Activated CD8-positive, alpha-beta memory T cell treated with anti-CD3 and anti-CD28 coated beads, Interleukin-2, amount 10 ng/mL, durations not matched to agents 7 days and 5 days (primary cell): ENCODE data around the gene GFRA1. TPM values are rescaled to one million over a fixed set of nuclear protein-coding genes. Genes with fewer than 3 reads are reported as not detected.

Source experiments
- ATAC-seq: fragments of 150-1000 bp; cut with Tn5 transposase; one replicate; pipeline ENCODE4 v1.10.0; 2021; ENCODE audit warnings: moderate library complexity
- CTCF ChIA-PET: fragments of 350-600 bp; sonication (Branson Sonifier 250); formaldehyde crosslinking; loops from one replicate; lab custom pipeline; 2021; ENCODE audit warnings: antibody characterized with exemption; lab: Charles Lee
- DNase-seq: peaks from one replicate; pipeline ENCODE4 v3.0.0-alpha.2; 2020
- H3K27ac Mint-ChIP-seq: one replicate; pipeline ENCODE4 v1.8.0; 2021; ENCODE audit warnings: mild to moderate bottlenecking, mixed read lengths
- H3K27me3 Mint-ChIP-seq: one replicate; pipeline ENCODE4 v1.8.0; 2021; ENCODE audit warnings: mixed read lengths
- H3K36me3 Mint-ChIP-seq: one replicate; pipeline ENCODE4 v1.8.0; 2021; ENCODE audit warnings: mild to moderate bottlenecking, mixed read lengths
- H3K4me1 Mint-ChIP-seq: one replicate; pipeline ENCODE4 v1.8.0; 2021; ENCODE audit warnings: mixed read lengths
- H3K4me3 Mint-ChIP-seq: one replicate; pipeline ENCODE4 v1.8.0; 2021; ENCODE audit warnings: mild to moderate bottlenecking, moderate library complexity, mixed read lengths
- H3K9me3 Mint-ChIP-seq: one replicate; pipeline ENCODE4 v1.8.0; 2022; ENCODE audit warnings: low read depth, mixed read lengths
- total RNA-seq, 2 experiments: library from RNA; stranded (reverse); gene quantifications; one replicate each; pipeline ENCODE4 v1.2.3, GENCODE V29; 2021

GFRA1 gene
- total RNA-seq, 2 experiments from 2014 or later, result not detected

DNA sequence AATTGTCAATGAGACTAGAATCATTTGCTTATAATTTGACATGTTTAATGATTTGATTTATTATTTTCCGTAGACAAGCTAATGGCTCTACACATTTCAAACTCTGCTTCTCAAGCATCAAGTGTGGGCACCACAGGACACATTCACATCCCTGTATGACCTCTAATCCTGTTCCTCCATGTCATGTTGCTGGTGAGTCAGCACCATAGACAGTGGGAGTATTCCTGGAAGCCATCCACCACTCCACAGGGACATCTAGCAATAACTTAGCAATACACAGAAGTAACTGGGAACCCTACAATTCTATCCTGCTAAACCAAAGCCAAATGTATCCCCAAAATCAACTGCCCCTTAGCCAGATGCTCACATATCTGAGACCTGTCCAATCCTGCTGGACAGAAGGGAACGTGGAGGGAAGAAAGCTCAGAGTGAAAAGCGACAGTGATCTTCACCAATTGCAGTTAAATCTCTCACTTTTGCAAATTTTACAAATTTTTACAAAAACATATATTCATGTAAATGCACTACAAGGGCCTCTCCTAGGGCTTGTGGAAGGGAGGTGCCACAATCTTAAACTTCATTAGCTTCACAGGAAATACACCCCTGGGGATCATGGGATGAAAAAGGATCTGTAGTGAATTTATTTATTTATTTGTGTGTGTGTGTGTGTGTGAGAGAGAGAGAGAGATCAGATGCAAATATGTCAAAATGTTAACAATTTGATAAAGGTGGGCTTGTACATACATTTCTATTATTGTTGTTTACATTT, 126.5 kb downstream of the GFRA1 start:
- CTCF ChIA-PET, result no interaction called here

DNA sequence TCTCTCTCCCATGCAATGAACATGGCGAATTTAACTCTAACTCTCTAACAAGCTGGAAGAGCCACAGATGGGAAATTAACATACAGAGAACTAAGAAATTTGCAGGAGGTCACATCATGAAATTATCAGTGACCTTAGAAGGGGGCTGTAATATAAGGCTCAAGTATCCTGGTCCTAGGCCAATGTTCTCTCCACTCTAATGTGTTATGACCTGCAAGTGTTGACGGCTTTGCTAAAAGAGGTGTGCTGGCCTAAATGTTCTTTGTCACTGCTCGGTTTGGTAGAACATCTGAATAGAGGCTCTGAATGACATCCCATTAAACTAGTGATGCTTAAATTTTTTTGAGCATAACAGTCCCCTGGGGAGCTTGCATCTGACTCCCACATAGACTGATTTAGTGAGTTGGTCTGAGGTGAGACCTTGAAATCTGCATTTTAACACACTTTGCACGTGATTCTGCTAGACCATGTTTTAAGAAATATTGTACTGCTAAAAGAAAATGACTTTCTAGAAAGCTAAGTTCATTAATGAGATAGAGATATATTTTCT, 129.3 kb downstream of the GFRA1 start:
- no peak overlapping the region for H3K27ac Mint-ChIP-seq
- H3K9me3 Mint-ChIP-seq, result no peaks in the 10 kb centered on the region
- CTCF ChIA-PET, result no interaction called here
- ATAC-seq (no peak), DNase-seq (no peak)
- H3K27me3 Mint-ChIP-seq, result no peaks in the 10 kb centered on the region
- no peaks in the 10 kb centered on the region for H3K36me3 Mint-ChIP-seq
- no peak overlapping the region for H3K4me3 Mint-ChIP-seq
- peaks cover 7% of the 10 kb centered on the region for H3K4me1 Mint-ChIP-seq

More for the DNA sequence above, 126.5 kb downstream of the GFRA1 start:
- H3K36me3 Mint-ChIP-seq, result no peaks in the 10 kb centered on the region
- H3K9me3 Mint-ChIP-seq, result no peaks in the 10 kb centered on the region
- no peak for ATAC-seq
- DNase-seq, result no peak
- H3K4me1 Mint-ChIP-seq, result peaks cover 7% of the 10 kb centered on the region
- no peaks in the 10 kb centered on the region for H3K27me3 Mint-ChIP-seq
- no peak overlapping the region for H3K27ac Mint-ChIP-seq
- H3K4me3 Mint-ChIP-seq, result no peak overlapping the region

DNA sequence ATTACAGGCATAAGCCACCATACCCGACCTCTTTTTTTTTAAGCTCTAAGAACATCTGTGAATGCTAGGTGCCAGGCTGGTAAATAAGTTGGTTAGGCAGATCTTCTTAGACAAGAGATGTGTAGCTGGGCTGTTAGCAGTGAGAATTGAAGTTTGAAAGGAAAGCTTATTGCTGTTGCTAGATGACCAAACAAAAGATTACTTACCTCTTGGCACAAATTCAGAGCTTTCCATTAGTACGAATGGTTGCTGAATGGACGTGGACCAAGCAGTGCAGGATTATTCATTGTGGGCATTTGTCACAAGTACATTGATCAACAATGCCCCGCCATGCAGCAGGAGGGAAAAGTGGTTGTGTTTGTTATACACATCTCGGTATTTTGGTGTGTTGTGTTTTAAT, 131.2 kb downstream of the GFRA1 start:
- Mint-ChIP-seq H3K4me3 (no peak overlapping the region), H3K27ac (no peak overlapping the region), H3K9me3 (no peaks in the 10 kb centered on the region), H3K36me3 (no peaks in the 10 kb centered on the region), H3K27me3 (no peaks in the 10 kb centered on the region), H3K4me1 (no peaks in the 10 kb centered on the region)
- DNase-seq (no peak), ATAC-seq (no peak)
- CTCF ChIA-PET, result no interaction called here

DNA sequence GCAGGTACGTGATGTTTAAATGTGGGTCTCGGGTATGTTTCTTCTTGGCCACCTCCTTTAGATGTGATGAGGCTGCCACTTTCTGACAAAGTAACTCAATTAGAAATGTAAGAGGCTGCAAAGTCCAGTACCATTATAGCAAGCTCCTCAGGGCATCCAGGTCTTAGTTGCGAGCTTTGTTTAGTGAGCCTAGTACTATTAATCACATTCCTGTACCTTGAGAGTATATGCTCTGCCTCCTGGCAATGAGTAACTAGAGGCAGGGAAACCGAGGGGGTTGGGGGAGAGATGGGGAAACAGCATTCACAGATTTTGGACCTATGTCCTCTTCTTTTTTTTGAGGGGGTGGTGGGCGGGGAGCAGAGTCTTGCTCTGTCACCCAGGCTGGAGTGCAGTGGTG, 131.8 kb downstream of the GFRA1 start:
- Mint-ChIP-seq H3K9me3 (no peaks in the 10 kb centered on the region), H3K36me3 (no peaks in the 10 kb centered on the region), H3K27me3 (no peaks in the 10 kb centered on the region), H3K4me3 (no peak overlapping the region), H3K27ac (no peak overlapping the region), H3K4me1 (no peaks in the 10 kb centered on the region)
- DNase-seq (no peak), ATAC-seq (no peak)
- CTCF ChIA-PET, result no interaction called here

- DNase-seq (no peak), ATAC-seq (no peak)
- no peak overlapping the region for H3K4me3 Mint-ChIP-seq
- no peak overlapping the region for H3K27ac Mint-ChIP-seq
- H3K9me3 Mint-ChIP-seq, result no peaks in the 10 kb centered on the region
- H3K36me3 Mint-ChIP-seq, result no peaks in the 10 kb centered on the region
- H3K27me3 Mint-ChIP-seq, result no peaks in the 10 kb centered on the region
- CTCF ChIA-PET, result no interaction called here
- H3K4me1 Mint-ChIP-seq, result no peaks in the 10 kb centered on the region
Observed at GRCh38 chr10:116139886-116140285, 133.1 kb downstream of the GFRA1 start.

DNA sequence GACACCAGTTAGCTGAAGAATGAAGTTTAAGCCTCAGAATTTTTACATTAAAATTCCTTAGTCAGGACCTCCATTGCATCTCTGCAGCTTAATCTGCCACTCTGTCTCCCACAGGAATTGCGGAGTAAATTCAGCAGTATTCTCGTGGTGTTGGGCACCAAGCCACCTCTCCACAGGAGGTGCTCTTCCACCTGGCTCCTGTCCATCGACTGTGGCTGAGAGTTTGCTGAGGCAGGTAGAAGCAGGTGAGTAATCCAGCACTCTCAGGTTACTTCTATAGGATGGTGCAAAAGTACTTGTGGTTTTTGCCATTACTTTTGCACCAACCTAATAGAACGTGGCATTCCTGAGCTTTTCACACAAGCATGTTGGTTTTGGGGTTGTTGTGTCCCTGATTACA, 134.1 kb downstream of the GFRA1 start:
- CTCF ChIA-PET, result no interaction called here
- H3K4me1 Mint-ChIP-seq, result no peaks in the 10 kb centered on the region
- no peak for DNase-seq

DNA sequence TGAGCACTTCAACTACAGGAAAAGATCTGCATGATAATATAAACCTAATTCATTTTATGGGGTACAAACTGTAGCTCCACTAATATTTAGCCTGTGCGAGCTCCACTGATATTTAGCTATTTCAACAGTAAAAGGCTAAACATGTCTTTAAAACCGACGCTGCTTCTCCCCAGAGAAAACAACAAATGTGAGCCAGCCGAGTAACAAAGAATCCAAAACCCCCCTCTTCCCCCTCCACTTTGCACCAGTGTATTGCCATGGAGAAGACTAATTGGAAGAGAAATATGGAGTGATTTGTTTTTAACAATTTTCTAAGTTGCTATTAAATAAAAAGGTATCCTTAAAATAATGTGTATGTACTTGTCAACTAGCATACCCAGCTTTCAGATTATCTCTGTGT, 136.7 kb downstream of the GFRA1 start:
- Mint-ChIP-seq H3K27ac (no peak overlapping the region), H3K4me1 (no peaks in the 10 kb centered on the region), H3K9me3 (no peaks in the 10 kb centered on the region), H3K4me3 (no peak overlapping the region), H3K27me3 (no peaks in the 10 kb centered on the region), H3K36me3 (no peaks in the 10 kb centered on the region)
- CTCF ChIA-PET, result no interaction called here
- DNase-seq (no peak), ATAC-seq (no peak)

More for the DNA sequence above, 134.1 kb downstream of the GFRA1 start:
- Mint-ChIP-seq H3K27ac (no peak overlapping the region), H3K9me3 (no peaks in the 10 kb centered on the region), H3K36me3 (no peaks in the 10 kb centered on the region), H3K4me3 (no peak overlapping the region), H3K27me3 (no peaks in the 10 kb centered on the region)
- no peak for ATAC-seq

GRCh38 chr10:116134322-116134721, 138.7 kb downstream of the GFRA1 start:
- Mint-ChIP-seq H3K4me3 (no peak overlapping the region), H3K9me3 (no peaks in the 10 kb centered on the region), H3K27ac (no peak overlapping the region), H3K27me3 (no peaks in the 10 kb centered on the region), H3K36me3 (no peaks in the 10 kb centered on the region), H3K4me1 (no peaks in the 10 kb centered on the region)
- no peak for ATAC-seq
- DNase-seq, result no peak
- CTCF ChIA-PET, result no interaction called here

- DNase-seq (no peak), ATAC-seq (no peak)
- Mint-ChIP-seq H3K9me3 (no peaks in the 10 kb centered on the region), H3K27me3 (no peaks in the 10 kb centered on the region), H3K4me1 (no peaks in the 10 kb centered on the region), H3K36me3 (no peaks in the 10 kb centered on the region), H3K4me3 (no peak overlapping the region), H3K27ac (no peak overlapping the region)
- CTCF ChIA-PET, result no interaction called here
Observed at GRCh38 chr10:116133634-116134033, 139.4 kb downstream of the GFRA1 start.

DNA sequence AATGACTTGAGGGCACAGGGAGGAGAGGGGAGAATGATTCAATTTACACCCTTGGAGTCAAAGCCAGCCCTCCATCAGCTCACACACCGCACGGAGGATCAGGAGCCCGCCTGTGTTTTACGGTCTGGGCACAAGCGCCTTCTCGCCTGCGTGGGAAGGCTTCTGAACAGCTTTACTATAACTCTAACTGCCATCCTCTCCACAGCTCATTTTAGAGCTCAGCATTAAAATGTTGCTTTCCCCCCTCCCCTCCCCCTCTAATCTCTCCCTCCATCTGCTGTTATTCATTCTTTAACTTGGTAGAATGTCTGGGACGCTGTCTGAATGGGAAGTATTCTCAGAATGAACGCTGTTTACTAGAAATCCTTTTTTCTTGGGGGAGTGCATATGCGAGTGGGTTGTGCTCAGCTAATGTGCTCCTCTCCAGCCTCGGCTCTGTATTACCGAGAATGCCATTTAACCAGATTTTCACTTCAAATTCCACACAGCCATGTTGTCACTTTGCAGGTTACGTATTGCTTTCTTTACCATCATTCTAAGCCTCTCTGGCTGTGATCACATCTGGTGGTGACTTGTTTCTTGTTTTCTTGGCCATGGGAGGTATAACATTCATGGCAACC, 140.1 kb downstream of the GFRA1 start:
- H3K9me3 Mint-ChIP-seq, result no peaks in the 10 kb centered on the region
- ATAC-seq, result no peak

GRCh38 chr10:116130006-116130405, 143.0 kb downstream of the GFRA1 start:
- no peak overlapping the region for H3K4me3 Mint-ChIP-seq
- DNase-seq (no peak), ATAC-seq (no peak)
- no peaks in the 10 kb centered on the region for H3K27me3 Mint-ChIP-seq
- no peaks in the 10 kb centered on the region for H3K4me1 Mint-ChIP-seq
- H3K27ac Mint-ChIP-seq, result no peak overlapping the region
- no peaks in the 10 kb centered on the region for H3K9me3 Mint-ChIP-seq
- H3K36me3 Mint-ChIP-seq, result no peaks in the 10 kb centered on the region
- CTCF ChIA-PET, result no interaction called here

More for the DNA sequence above, 140.1 kb downstream of the GFRA1 start:
- Mint-ChIP-seq H3K4me3 (no peak overlapping the region), H3K27me3 (no peaks in the 10 kb centered on the region), H3K4me1 (no peaks in the 10 kb centered on the region), H3K27ac (no peak overlapping the region), H3K36me3 (no peaks in the 10 kb centered on the region)
- CTCF ChIA-PET, result no interaction called here
- no peak for DNase-seq

GRCh38 chr10:116126954-116127695, 145.9 kb downstream of the GFRA1 start:
- DNase-seq, result no peak
- Mint-ChIP-seq H3K27me3 (no peaks in the 10 kb centered on the region), H3K4me1 (no peaks in the 10 kb centered on the region), H3K27ac (no peak overlapping the region), H3K4me3 (no peak overlapping the region), H3K9me3 (no peaks in the 10 kb centered on the region), H3K36me3 (no peaks in the 10 kb centered on the region)
- ATAC-seq, result no peak
- CTCF ChIA-PET, result no interaction called here

DNA sequence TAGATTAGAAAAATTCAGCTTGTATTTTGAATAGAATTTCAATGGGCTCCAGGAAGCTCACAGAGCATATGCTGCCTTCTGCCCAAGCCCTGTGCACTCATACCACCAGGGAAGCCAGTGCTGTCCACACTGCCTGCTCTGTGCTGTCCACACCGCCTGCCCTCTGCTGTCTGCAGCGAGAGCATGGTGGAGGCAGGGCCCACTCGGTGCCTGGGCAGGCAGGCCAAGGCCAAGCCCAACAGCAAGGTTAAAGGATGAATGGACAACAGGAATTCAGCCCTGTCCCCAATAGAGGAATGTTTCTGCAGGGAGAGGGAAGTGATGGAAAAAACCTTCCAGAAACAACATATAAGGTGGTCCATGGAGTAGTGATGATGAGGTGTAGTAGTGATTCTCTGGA, 146.8 kb downstream of the GFRA1 start:
- CTCF ChIA-PET, result no interaction called here
- DNase-seq (no peak), ATAC-seq (no peak)
- Mint-ChIP-seq H3K4me1 (no peaks in the 10 kb centered on the region), H3K36me3 (no peaks in the 10 kb centered on the region), H3K9me3 (no peaks in the 10 kb centered on the region), H3K4me3 (no peak overlapping the region), H3K27me3 (no peaks in the 10 kb centered on the region), H3K27ac (no peak overlapping the region)
